ENCODE data around the gene KRT6C.
"Not testable (repeated sequence)": the region's sequence is repeated elsewhere in the genome, so short reads cannot be mapped to it uniquely, and the experiment has no call there.

Gene KRT6C

GRCh38 chr12:52499806-52500560, 26.4 kb upstream of the KRT6C start:
- peak; percentile 19 for DNase-seq (ENCODE audit: low read depth)

DNA sequence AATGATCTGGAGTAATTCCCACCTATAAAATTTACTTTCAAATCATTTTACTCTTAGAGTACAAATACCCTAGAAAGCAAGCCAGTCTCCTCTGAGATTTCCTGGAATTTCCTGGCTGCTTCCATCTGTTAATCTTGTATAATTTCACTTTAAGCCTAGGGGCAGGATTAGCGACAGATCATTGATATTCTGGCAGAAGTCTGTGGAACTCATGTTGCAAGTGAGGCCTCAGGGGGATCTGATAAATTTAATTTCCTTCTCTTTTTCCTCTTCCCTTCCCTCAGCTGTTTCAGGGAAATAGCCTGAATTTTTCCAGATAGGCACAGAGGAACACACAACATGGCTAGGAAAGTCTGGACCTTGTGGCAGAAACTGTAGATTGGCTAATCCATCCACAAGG, 25.3 kb upstream of the KRT6C start:
- DNase-seq (ENCODE audit: low read depth), result no peak

DNA sequence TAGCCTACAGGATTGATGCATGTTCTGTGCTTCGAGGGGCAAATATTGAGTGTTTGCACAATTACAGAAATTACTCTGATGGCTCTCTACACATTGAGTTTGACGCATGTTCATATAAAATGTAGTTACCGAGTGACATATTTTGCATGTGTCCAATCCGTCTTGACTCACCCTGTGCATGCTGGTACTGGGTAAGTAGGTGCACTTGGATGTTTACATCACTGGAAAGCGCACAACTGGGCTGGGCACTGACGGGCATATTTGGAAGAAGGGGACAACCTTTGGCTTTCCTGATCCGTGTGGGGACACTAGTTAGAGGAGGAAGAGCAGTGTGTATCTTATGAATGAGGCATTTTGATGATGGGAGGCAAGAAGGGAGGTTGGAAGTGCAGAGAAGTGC, 24.4 kb upstream of the KRT6C start:
- no peak for DNase-seq (ENCODE audit: low read depth)

GRCh38 chr12:52496590-52497071, 23.0 kb upstream of the KRT6C start:
- DNase-seq (ENCODE audit: low read depth), result peak; percentile 28

GRCh38 chr12:52496054-52496453, 22.4 kb upstream of the KRT6C start:
- DNase-seq (ENCODE audit: low read depth), result no peak

GRCh38 chr12:52495389-52495788, 21.8 kb upstream of the KRT6C start:
- DNase-seq (ENCODE audit: low read depth), result peak; percentile 8

GRCh38 chr12:52494518-52494917, 20.9 kb upstream of the KRT6C start:
- peak; percentile 14 for DNase-seq (ENCODE audit: low read depth)

GRCh38 chr12:52494100-52494499, 20.5 kb upstream of the KRT6C start:
- no peak for DNase-seq (ENCODE audit: low read depth)

DNA sequence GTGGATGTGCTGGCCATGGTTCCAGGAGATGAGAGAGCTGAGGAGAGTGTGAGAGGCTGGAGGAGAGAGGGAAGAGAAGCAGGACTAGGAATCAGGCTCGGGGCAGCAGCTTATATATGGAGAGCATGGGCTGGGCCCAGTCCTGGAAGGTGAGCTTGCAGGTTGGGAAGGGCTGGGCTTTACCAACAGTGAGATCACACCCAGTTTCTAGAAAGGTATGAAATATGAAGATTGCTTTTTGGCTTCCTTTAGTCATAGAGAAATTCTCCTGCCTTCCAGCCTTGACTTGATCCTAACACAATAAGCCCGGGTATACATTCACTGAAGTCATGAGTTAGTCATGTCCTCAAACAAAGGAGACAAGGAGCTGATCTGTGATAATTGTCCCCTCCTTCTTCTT, 19.6 kb upstream of the KRT6C start, which contains the start of gene KRT6A:
Gene KRT6A, minus strand, starts transcription at position 86 of the 400 bp plus-strand sequence. Its CDS starts 69 bp downstream, at position 17.
- DNase-seq (ENCODE audit: low read depth), result no peak

- DNase-seq (ENCODE audit: low read depth), result not testable (repeated sequence)
Observed at GRCh38 chr12:52492405-52492804, 18.8 kb upstream of the KRT6C start.

DNA sequence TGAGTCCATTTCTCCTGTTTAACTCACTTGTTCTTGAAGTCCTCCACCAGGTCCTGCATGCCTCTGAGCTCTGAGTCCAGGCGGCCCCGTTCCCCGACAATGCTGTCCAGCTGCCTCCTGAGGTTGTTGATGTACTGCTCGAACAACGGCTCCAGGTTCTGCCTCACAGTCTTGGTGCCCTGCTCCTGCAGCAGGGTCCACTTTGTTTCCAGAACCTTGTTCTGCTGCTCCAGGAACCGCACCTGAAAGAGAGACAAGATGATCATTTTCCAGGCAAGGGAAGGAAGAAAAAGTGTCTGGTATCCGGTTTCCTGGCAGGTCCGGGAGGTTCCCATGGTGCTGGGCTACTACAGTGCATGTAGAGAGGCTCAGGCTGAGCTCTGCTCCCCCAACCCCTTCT, 17.9 kb upstream of the KRT6C start:
- DNase-seq (ENCODE audit: low read depth), result not testable (repeated sequence)

DNA sequence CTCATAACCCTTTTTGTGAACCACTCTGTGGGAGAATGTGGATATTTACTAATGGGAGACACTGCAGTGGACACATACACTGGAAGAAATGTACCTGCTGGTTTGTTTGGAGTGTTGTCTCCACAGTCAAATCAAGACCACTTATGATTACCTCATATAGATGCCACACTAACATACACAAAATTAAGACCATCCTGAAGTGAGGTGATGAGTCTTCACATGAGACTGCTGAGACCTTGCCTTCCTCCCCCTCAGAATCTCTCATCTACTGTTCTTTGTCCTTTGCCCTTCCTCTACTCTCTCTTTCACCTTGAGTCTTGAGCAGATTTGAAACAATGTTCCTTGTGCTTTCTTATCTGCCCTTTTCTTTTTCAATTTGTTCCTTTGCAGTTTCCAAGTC, 15.1 kb upstream of the KRT6C start:
- DNase-seq (ENCODE audit: low read depth), result no peak

GRCh38 chr12:52487744-52488443, 14.3 kb upstream of the KRT6C start:
- not testable (repeated sequence) for DNase-seq (ENCODE audit: low read depth)

- no peak for DNase-seq (ENCODE audit: low read depth)
Observed at GRCh38 chr12:52487211-52487610, 13.6 kb upstream of the KRT6C start.

GRCh38 chr12:52486166-52487105, 12.8 kb upstream of the KRT6C start:
- no peak for DNase-seq (ENCODE audit: low read depth)

- no peak for DNase-seq (ENCODE audit: low read depth)
Observed at GRCh38 chr12:52480073-52480472, 6.5 kb upstream of the KRT6C start.

DNA sequence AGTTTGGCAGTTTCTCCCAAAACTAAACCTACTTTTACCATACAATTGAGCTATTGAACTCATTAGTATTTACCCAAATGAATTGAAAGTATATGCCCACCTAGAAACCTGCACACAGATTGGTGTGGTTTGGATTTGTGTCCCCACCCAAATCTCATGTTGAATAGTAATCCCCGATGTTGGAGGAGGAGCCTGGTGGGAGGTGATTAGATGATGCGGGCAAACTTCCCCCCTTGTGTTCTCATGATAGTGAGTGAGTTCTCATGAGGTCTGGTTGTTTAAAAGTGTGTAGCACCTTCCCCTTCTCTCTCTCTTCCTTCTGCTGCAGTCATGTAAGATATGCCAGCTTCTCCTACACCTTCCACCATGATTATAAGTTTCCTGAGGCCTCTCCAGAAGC, 4.0 kb upstream of the KRT6C start:
- no peak for DNase-seq (ENCODE audit: low read depth)

DNA sequence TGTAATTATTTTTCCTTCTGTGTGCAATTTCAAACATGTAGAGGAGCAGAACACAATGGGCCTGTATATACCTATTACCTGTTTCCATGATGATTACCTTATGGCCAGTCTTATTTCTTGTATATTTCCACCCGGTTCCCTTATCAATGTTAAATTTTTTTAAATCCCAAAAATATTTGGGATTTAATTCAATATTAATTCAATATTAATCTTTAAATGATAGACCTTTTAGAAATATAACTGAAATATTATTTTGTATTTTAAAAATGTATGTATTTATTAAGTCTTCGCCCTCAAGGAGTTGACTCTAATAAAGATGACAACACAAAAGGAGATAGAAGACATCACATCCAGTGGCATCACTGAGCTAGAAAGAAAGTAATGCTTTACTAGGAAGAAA, 607 bp upstream of the KRT6C start:
- DNase-seq (ENCODE audit: low read depth), result no peak

DNA sequence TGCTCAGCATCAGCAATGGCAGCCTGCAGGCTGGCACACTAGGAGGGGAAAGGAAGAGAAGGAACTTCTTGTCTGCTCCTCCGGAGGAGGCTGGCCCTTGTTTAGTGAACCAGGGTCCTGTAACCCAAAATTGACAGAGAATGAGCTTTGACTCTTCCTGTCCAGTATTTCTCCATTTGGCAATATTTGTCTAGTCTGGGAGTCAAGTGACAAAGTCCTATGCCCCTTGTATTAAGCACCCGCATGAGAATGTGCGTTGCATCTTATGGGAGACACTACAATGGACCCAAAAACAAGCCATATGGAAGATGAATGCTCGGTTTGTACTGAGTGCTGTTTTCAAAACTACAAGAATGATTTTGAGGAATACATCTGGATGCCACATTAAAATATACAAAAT, 3.8 kb downstream of the KRT6C start:
- DNase-seq (ENCODE audit: low read depth), result no peak

DNA sequence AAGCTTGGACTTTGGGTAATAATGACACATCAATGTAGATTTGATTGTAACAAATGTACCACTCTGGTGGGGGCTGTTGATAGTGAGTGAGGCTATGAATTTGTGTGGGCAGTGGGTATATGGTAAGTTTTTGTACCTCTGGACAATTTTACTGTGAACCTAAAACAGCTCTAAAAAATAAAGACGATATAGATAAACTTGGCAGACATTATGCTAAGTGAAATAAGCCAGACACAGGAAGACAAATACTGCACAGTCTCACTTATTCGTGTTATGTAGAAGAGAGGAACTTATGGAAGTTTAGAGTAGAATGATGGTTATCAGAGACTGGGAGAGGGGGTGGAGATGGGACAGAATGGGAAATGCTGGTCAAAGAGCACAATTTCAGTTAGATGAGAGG, 8.7 kb downstream of the KRT6C start:
- DNase-seq (ENCODE audit: low read depth), result no peak

- DNase-seq (ENCODE audit: low read depth), result no peak
Observed at GRCh38 chr12:52461693-52462092, 11.9 kb downstream of the KRT6C start.

DNA sequence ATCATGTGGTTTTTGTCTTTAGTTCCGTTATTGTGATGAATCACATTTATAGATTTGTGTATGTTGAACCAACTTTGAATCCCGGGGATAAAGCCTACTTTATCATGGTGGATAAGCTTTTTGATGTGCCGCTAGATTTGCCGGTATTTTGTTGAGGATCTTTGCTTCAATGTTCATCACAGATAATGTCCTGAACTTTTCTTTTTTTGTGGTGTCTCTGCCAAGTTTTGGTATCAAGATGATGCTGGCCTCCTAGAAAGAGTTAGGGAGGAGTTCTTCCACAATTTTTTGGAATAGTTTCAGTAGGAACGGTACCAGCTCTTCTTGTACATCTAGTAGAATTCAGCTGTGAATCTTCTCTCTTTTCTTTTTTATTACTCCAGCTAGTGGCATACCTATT, 14.7 kb downstream of the KRT6C start:
- no peak for DNase-seq (ENCODE audit: low read depth)

Data from iris pigment epithelial cell (primary cell).